Right lobe of liver (tissue), 6 donors: ENCODE measurements around the gene XPO6. TPM values are rescaled to one million over a fixed set of nuclear protein-coding genes. Genes with fewer than 3 reads are reported as not detected.

Source experiments
- ATAC-seq, 4 donors: fragments of 200-7000 bp; cut with Tn5 transposase; one replicate each; pipeline ENCODE4 v1.9.1; 2020; ENCODE audit warnings: mild to moderate bottlenecking in 4 of 4, moderate library complexity in 4 of 4
- DNase-seq, 3 donors: peaks; one replicate each; pipeline ENCODE4 v3.0.0-alpha.2; 2020
- H3K27ac ChIP-seq, 3 donors: fragments of 200-600 bp; one replicate each; pipeline ENCODE4 v1.8.0; 2022
- H3K27me3 ChIP-seq, 2 donors: fragments of 200-600 bp; one replicate each; pipeline ENCODE4 v1.8.0; 2022
- H3K36me3 ChIP-seq, 4 donors: fragments of 200-600 bp; sonication (generic) in 1 of 4; one replicate each; pipeline versions ENCODE4 v1.5.1 to v1.8.0; 2017 to 2022; ENCODE audit warnings: control low read depth in 1 of 4
- H3K4me1 ChIP-seq, 4 donors: fragments of 200-600 bp; sonication (generic) in 1 of 4; one replicate each; pipeline versions ENCODE4 v1.5.1 to v1.8.0; 2017 to 2022; ENCODE audit warnings: control low read depth in 1 of 4
- H3K4me3 ChIP-seq, 3 donors: fragments of 200-600 bp; one replicate each; pipeline ENCODE4 v1.8.0; 2022
- H3K9me3 ChIP-seq, 4 donors: fragments of 200-600 bp; sonication (generic) in 1 of 4; one replicate each; pipeline versions ENCODE4 v1.5.1 to v1.8.0; 2017 to 2022; ENCODE audit warnings: control low read depth in 1 of 4
- CTCF ChIP-seq, 4 donors: fragments of 200-600 bp in 3 of 4; fragments of 450-650 bp in 1 of 4; IDR thresholded peaks; one replicate each; pipeline versions ENCODE4 v1.5.1 to v1.8.0; 2016 to 2022; ENCODE audit warnings: antibody characterized with exemption in 4 of 4, mild to moderate bottlenecking in 2 of 4
- POLR2A ChIP-seq: fragments of 450-650 bp; IDR thresholded peaks from one replicate; pipeline ENCODE4 v1.6.1; 2017; ENCODE audit warnings: antibody characterized with exemption, mild to moderate bottlenecking
- WGBS: methylation state at CpG from one replicate; pipeline ENCODE4 v1.1.6; 2018; ENCODE audit warnings: low coverage, low lambda C conversion rate; ENCODE audit not compliant: insufficient coverage; ENCODE audit errors: missing lambda C conversion rate; 5-methylcytosine and 5-hydroxymethylcytosine counted together
- intact Hi-C, 2 donors: fragments of 100-400 bp; cut with DNase I; formaldehyde crosslinking; loops; one replicate each; pipeline versions ENCODE4 v1.11.2 to v1.14.1; 2022
- long read RNA-seq: library from polyadenylated mRNA; unstranded; transcript quantifications from one replicate; pipeline ENCODE4 v2.0.0, GENCODE V29; 2019
- total RNA-seq, 6 experiments: library from RNA; depleted of rRNA in 2 of 6; stranded (reverse); fragments of >200 nt in 2 of 6; fragmentation: NEBNext Ultra II Directional in 3 of 6; extraction: Animal tissue kit (Norgen Biotek cat#: 25700) in 3 of 6; gene quantifications; one replicate each; pipeline versions ENCODE4 v1.1.0 to v1.2.4, GENCODE V29; 2016 to 2023
- donor health status: DM: no; HTN: yes; CAD: no.
- donor health status: DM: no; HTN: no; CAD: no.
- donor health status: DM: no; HTN: no; CAD: no.
- donor health status: DM: no; HTN: yes; CAD: no.
- donor health status: DM: no; HTN: yes; CAD: no.

XPO6 gene
- total RNA-seq = 10 to 100 TPM; 41.8 to 62.1 (median 51.3) TPM
- long read RNA-seq, partial matches to known transcripts = 1 of 2 reads
- long read RNA-seq, other reads (novel, unspliced or antisense) = 1 of 2 reads

- intact Hi-C loops = no loop called here
- no peaks in the 10 kb centered on the region for H3K27me3 ChIP-seq
- H3K27ac ChIP-seq = peak within 1 kb of the TSS; percentile 68 to 87 (median 72)
- H3K36me3 ChIP-seq = peaks cover 0 to 9% (median 0%) of the 10 kb centered on the region in 4 donors
- peaks cover 0 to 9% (median 2%) of the 10 kb centered on the region in 4 donors for H3K4me1 ChIP-seq
- TF ChIP-seq CTCF (IDR thresholded peaks at IDR 0.05) (no peak), POLR2A (peak; percentile 84)
- WGBS = 7% methylated on average over 18 of the region's 76 CpGs
- DNase-seq = peak; percentile 98
- ATAC-seq = peak; percentile 96 to 98 (median 98)
- peak within 1 kb of the TSS; percentile 85 to 92 (median 89) for H3K4me3 ChIP-seq
- H3K9me3 ChIP-seq = no peaks in the 10 kb centered on the region
Measured at GRCh38 chr16:28211758-28212531, at the start of gene XPO6. XPO6 (minus strand) TSS chr16:28211965; CDS start chr16:28211368, 597 bp downstream.

- ATAC-seq = no peak
Measured at GRCh38 chr16:28260193-28260592, 48.4 kb upstream of the XPO6 start.

DNA sequence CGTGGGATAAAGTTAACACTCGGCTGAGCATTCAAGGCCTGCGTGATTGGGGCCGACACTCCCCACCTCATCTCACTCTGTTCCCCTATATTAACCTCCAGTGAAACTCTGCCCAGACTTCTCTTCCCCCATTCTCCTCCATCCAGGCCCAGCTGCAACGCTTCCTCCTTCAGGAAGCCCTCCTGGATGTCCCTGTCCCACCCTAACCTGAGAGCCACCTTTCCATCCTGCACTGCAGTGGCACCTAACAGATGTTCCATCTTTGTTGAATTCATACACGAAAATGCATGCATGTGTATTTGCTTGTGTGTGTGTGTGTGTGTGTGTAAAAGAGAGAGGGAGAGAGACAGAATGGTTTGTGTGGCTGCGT lies 48.0 kb upstream of the XPO6 start:
- ATAC-seq (no peak), DNase-seq (no peak)
- Histone ChIP-seq H3K36me3 (no peaks in the 10 kb centered on the region), H3K4me3 (no peak overlapping the region), H3K27ac (no peak overlapping the region), H3K9me3 (no peaks in the 10 kb centered on the region), H3K27me3 (no peaks in the 10 kb centered on the region), H3K4me1 (no peaks in the 10 kb centered on the region)
- intact Hi-C loops = no loop called here
- TF ChIP-seq POLR2A = no peak
- no peak for TF ChIP-seq CTCF (IDR thresholded peaks at IDR 0.05)
- 70% methylated on average over 7 of the region's 7 CpGs for WGBS

More at GRCh38 chr16:28260193-28260592, 48.4 kb upstream of the XPO6 start:
- Histone ChIP-seq H3K27me3 (no peaks in the 10 kb centered on the region), H3K36me3 (no peaks in the 10 kb centered on the region), H3K4me1 (no peaks in the 10 kb centered on the region), H3K27ac (no peak overlapping the region), H3K9me3 (no peaks in the 10 kb centered on the region), H3K4me3 (no peak overlapping the region)
- intact Hi-C loops = no loop called here
- no CpG with 5 or more reads among the region's 1 CpG for WGBS
- no peak for DNase-seq
- no peak for TF ChIP-seq POLR2A
- TF ChIP-seq CTCF (IDR thresholded peaks at IDR 0.05) = no peak

DNA sequence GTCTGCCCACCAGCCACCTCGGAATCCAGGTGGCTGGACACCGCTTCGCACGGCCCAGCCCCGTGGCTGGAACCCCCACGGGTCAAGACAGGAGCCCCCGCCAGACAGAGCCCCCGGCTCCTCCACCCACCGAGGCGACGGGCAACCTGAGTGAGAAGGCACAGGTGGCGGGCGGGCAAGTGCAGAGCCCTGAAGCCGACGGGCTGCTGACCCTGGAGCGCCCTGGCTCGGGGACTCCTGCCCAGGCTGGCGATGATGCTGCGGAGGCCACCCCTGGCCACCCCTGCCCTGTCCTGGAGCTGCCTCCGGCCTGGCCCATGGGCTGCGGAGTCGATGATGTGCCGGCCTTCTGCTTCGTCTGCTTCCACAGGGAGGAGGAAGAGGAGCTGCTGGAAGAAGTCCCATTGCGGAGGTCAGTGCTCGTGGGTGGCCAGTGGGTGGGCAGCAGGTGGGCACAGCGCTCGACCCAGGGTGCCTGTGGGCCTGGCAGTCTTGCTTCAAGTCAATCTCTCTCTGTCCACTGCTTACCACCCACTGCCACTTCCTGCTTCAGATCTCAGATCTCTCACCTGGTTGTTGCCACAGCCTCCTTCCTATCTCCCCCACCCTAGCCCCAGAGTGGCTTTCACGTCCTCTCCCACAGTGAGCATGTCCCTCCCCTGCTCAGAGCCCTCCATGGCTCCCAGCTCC lies 47.5 kb upstream of the XPO6 start:
- Histone ChIP-seq H3K4me3 (no peak overlapping the region), H3K9me3 (no peaks in the 10 kb centered on the region), H3K27ac (no peak overlapping the region), H3K36me3 (no peaks in the 10 kb centered on the region), H3K4me1 (no peaks in the 10 kb centered on the region), H3K27me3 (no peaks in the 10 kb centered on the region)
- WGBS = 37% methylated on average over 2 of the region's 29 CpGs
- ATAC-seq (no peak), DNase-seq (no peak)
- TF ChIP-seq POLR2A (no peak), CTCF (IDR thresholded peaks at IDR 0.05) (no peak)
- intact Hi-C loops = no loop called here
